ENCODE measurements around the gene ZEB1. TPM values are rescaled to one million over a fixed set of nuclear protein-coding genes. Genes with fewer than 3 reads are reported as not detected.
"Not testable (repeated sequence)": the region's sequence is repeated elsewhere in the genome, so short reads cannot be mapped to it uniquely, and the experiment has no call there.

ZEB1 gene
- polyA plus RNA-seq, 4 donors: 26.2 to 32.5 (median 28.5) TPM

DNA sequence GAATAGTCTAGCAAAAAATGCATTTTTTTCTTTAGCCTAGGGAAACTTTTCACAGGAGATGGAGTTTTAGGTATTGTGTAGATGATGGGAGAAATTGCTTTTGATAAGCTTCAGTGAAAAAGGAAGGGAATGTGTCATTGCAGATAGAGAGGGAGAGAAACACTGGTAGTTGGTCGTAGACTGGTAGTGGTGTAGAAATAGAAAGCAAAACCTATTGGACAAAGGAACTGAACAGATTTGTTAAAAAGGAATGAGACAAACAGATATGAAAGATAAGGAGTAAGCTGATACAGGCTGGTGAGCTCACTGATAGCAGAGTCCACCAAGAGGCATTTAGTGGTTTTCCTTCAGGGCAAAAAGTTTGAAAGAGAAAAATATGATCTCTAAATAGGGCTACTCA, 94.3 kb downstream of the ZEB1 start:
- no peak for DNase-seq (ENCODE audit: low read depth in 4 of 4, low spot score in 2 of 4)

DNA sequence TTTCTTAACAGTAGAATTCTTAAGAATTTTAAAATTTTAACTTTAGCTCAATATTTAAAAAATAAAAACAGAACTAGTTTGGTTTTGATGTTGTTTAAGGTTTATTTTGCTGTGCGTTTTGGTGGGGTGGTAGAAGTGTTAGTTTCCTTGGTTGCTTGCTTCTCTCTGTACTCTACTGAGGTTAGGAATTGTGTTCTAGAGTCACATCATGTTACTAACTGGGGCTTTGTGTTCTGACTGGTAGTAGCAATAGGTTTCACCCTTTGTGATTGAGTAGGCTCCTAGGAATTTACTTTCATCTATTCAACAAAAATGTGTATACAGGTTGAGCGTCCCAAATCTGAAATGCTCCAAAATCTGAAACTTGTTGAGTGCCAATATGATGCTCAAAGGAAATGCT, 99.5 kb downstream of the ZEB1 start:
- DNase-seq (ENCODE audit: low read depth in 4 of 4, low spot score in 2 of 4): no peak

DNA sequence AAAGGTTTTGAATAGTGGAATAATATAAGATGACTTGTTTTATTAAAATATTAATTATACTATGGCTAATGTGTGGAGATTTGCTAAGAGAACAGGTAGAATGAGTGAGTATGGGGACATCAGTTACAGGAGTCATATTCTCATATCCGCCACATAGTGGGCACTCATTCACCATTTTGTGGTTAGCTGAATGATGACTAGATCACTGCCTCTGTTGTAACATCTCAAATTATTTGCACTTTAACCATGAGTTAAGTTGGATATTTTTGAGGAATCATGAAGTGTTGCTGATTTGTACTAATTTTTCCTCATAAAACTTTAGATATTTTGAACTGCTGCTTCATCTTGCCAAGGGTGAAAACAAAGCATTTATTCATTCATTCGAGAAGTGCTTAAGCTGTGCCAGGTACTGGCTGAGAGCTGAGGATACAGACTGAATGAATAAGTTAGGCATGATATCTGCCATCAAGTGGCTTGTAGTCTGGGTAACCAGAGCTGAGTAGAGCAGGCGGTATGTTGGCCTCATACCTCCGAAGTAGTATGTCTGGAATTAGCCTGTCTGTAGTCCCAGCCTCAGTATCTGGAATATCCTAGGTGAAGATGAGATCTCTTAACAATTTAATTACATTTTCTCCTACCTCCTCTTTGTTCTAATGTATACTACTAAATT, 100.5 kb downstream of the ZEB1 start:
- DNase-seq (ENCODE audit: low read depth in 4 of 4, low spot score in 2 of 4): no peak

DNA sequence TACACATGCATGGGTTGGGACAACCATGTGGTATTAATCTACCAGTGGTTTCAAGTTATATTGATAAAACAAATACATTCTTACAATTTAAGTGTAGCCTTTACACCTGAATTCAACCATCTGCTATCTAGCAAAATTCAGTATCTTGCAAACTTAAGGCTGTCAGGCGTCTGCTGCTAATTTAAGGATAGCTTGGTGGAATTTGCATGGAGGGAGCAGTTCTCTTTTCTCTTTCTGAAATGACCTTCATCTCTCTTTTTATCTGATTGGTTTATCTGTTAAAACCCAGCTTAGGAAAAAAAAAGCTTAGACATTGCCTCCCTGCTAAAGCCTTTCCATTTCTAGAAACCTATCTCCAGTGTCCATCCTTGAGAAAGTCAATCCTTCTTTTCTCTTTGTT, 102.3 kb downstream of the ZEB1 start:
- DNase-seq (ENCODE audit: low read depth in 4 of 4, low spot score in 2 of 4): no peak

DNA sequence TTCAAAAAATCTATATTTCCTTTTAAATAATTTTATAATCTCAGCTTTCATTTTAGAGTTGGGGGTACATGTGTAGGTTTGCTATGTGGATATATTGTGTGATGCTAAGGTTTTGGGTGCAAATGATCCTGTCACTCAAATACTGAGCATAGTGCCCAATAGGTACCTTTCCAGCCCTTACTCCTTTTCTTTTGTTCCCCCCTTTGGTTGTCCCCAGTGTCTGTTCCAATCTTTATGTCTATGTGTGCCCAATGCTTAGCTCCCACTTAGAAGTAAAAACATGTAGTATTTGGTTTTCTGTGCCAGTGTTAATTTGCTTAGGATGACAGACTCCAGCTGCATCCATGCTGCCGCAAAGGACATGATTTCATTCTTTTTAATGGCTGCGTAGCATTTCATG, 103.6 kb downstream of the ZEB1 start:
- DNase-seq (ENCODE audit: low read depth in 4 of 4, low spot score in 2 of 4): no peak

DNA sequence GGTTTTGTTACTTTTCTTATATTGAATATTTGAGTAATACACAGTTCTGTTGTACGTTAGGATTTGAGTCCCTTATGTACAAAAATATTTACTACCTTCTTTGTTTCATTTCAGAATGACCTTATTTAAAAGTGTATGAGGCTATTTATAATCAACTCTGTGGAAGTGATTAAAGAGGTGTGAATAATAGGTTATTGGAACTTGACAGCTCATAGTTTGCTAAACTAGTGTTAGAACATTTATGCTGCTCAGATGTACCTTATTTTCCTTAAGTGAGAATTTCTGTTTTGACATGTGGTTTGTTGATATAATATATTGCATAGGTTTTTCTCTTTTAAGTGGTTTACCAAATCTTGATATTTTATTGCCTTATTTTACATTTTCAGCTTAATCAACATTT, 105.5 kb downstream of the ZEB1 start:
- DNase-seq (ENCODE audit: low read depth in 4 of 4, low spot score in 2 of 4): no peak

DNA sequence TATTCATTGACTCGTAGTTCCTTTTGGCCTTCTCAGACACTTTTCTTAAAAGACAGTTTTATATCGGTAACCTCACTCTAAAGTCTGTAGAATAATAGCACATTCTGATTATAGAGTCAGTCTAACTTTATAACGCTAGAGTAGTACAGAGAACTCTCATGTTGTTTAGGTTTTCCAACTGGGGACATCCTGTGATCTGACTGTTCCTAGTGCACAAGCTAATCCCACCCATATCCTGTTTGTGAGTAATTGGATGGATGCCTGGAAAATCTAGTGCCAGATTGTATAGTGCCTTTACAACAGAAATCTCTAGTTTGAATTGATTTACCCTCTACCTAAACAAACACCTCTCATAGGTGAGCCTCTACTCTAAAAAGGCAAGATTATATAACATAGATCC, 107.4 kb downstream of the ZEB1 start:
- no peak for DNase-seq (ENCODE audit: low read depth in 4 of 4, low spot score in 2 of 4)

DNA sequence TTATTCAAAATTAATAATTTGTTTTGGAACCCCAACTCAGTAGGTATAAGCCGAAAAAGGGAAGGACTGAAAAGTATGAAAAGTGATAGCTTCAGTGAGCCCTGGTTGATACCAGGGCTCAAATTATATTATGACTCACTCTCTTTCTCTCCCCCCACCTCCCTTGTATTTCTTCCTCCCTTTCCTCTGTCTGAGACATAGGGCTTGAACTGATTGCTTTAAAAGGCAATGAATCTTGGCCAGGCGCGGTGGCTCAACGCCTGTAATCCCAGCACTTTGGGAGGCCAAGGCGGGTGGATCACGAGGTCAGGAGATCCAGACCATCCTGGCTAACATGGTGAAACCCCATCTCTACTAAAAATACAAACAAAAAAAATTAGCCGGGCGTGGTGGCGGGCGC, 108.3 kb downstream of the ZEB1 start:
- DNase-seq (ENCODE audit: low read depth in 4 of 4, low spot score in 2 of 4): not testable (repeated sequence)

DNA sequence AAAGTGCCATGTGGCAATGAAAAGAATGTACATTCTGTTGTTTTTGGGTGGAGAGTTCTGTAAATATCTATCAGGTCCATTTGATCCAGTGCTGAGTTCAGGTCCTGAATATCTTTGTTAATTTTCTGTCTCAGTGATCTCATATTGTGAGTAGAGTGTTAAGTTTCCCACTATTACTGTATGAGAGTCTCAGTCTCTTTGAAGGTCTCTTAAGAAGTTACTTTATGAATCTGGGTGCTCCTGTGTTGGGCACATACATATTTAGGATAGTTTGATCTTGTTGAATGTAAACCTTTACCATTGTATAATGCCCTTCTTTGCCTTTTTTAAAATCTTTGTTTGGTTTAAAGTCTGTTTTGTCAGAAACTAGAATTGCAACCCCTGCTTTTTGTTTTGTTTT, 109.5 kb downstream of the ZEB1 start:
- DNase-seq (ENCODE audit: low read depth in 4 of 4, low spot score in 2 of 4): not testable (repeated sequence)

DNA sequence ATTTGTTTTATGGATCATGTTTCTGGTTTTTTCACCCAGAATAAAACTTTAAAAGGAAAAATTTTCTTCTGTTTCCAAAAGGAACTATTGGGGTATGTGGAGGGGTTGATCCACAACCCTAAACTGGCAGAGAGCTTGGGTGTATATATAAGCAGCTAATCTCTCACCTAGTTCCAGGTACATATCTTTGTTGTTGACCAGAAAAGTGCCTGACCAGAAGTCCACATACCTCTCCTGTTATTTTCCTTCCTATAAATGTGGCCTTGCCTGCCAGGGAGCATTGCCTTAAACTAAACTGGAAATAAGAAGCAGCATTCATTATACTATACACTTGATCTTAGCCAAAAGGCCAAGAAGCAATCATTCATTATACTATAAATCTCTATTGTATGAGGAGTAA, 112.0 kb downstream of the ZEB1 start:
- DNase-seq (ENCODE audit: low read depth in 4 of 4, low spot score in 2 of 4): no peak

DNA sequence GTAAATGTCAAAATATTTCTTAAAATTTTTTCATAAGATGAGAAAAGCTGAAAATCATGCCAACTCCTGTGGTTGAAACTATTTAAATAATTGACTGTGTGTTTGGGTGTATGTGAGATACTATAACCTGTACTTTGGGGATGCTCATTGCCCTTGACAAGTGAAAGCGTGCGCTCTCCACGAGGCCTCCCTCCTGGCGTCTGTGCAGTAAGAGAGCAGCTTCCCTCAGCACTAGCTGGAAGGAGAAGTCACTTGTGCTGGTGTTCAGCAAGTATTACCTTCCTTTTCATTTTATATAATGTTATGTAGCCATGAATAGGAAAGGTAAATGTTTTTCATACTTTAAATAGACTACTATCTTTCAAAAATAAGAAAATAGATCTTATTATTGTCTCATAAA, 118.9 kb downstream of the ZEB1 start:
- no peak for DNase-seq (ENCODE audit: low read depth in 4 of 4, low spot score in 2 of 4)

DNA sequence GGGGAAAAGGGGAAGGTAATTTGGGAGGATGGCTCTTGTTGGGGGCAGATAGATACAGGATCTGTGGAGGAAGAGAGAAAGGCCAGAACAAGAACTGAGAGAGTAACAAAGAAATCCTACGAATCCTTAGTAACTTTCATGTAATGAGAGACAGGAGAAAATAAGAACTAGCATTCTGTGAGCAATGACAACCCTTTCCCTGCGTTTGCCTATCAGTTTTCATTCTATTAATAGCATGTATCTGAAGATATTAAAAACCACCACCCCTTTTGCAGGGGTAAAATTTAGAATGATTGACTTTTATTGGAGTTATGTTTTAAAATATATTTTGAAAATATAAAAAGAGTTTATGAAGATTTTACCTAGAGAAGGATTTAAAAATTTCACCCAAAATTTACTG, 132.8 kb downstream of the ZEB1 start:
- DNase-seq (ENCODE audit: low read depth in 4 of 4, low spot score in 2 of 4): no peak

DNA sequence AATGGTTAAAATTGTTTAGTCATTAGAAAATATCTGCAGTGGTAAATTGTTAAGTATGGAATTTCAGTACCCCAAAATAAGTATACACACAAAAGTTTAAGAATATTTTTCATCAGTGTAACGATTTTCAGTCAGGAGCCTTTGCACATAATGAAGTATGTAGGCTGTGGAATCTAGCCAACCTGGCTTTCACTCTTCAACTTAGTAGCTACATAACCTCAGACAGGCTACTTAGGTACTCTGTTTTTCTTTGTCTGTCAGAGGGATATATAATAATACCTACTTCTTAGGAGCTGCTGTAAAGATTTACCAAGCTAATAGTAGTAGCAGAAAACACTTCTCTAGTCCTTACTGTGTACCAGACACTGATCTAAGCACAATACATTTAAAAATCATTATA, 137.5 kb downstream of the ZEB1 start:
- no peak for DNase-seq (ENCODE audit: low read depth in 4 of 4, low spot score in 2 of 4)

DNA sequence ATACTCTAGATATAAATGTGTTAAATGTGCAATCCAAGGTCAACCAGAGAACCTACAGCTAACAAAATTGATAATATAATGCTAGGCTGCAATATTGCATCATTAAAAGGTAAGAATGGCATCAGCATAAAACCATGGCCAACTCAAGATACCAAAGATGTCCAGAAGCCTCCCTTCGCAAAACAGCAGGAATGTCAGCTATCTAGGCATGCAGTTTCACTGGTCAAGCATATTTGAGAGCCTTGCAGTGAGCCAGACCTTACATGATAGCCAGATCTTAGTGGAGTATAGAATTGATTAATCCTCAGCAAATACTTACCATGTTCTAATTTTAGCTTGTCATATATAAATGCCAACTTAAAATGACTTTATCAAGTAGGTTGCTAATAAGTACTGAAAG, 138.8 kb downstream of the ZEB1 start:
- DNase-seq (ENCODE audit: low read depth in 4 of 4, low spot score in 2 of 4): no peak

DNA sequence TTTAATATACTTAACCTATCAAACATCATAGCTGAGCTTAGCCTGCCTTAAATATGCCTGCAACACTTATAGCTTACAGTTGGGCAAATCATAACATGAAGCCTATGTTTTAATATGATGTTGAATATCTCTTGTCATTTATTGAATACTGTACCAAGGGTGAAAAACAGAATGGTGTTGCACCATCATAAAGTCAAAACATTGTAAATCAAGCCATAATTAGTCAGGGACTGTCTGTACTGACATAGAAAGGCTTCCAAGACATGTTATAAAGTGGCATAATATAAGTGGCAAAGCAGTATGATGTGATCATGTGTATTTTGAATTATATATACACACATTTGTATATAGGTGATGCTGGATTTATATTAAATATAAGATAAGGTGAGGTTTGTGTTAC, 140.0 kb downstream of the ZEB1 start:
- DNase-seq (ENCODE audit: low read depth in 4 of 4, low spot score in 2 of 4): no peak

DNA sequence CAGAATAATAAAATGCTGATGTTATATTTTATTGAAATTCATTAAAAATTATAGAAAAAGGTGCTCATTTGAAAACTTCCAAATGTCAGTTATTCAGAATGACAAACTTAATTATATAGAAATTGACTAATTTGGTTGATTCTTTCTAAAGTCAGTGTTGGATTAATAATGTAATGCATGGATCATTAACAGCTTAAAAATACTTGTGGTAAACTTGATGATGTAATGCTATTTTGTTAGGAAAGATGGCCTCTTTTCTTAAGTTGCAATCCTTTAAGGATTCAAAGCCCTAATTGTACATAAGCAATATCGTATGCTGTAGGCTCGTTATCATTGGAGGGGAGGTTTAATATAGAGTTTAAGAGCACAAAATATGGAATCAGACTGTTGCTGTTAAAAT, 141.2 kb downstream of the ZEB1 start:
- DNase-seq (ENCODE audit: low read depth in 4 of 4, low spot score in 2 of 4): no peak

DNA sequence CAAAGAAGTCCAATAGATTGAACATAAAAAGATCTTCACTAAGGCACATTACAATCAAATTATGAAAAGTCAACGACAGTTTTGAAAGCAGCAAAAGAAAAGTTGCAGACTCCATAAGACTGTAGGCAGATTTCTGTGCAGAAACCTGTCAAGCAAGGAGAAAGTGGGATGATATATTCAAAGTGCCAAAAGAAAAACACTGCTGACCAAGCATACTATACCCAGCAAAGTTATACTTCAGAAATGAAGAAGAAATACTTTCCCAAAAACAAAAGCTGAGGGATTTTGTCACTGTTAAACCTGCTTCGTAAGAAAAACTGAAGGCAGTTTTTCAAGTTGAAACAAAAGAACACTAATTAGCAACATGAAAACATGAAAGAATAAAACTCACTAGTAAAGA, 145.5 kb downstream of the ZEB1 start:
- DNase-seq (ENCODE audit: low read depth in 4 of 4, low spot score in 2 of 4): no peak

DNA sequence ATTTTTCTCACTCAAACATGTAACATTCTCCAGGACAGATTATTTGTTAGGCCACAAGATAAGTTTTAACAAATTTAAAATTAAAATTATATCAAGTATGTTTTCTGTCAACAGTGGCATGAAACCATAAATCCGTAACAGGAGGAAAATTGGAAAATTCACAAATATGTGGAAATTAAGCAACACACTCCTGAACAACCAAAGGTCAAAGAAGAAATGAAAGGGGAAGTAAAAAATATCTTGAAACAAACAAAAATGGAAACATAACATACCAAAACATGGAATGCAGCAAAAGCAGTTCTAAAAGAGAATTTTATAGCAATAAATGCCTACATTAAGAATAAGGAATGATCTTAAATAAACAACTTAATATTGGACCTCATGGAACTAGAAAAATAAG, 147.3 kb downstream of the ZEB1 start:
- DNase-seq (ENCODE audit: low read depth in 4 of 4, low spot score in 2 of 4): no peak

DNA sequence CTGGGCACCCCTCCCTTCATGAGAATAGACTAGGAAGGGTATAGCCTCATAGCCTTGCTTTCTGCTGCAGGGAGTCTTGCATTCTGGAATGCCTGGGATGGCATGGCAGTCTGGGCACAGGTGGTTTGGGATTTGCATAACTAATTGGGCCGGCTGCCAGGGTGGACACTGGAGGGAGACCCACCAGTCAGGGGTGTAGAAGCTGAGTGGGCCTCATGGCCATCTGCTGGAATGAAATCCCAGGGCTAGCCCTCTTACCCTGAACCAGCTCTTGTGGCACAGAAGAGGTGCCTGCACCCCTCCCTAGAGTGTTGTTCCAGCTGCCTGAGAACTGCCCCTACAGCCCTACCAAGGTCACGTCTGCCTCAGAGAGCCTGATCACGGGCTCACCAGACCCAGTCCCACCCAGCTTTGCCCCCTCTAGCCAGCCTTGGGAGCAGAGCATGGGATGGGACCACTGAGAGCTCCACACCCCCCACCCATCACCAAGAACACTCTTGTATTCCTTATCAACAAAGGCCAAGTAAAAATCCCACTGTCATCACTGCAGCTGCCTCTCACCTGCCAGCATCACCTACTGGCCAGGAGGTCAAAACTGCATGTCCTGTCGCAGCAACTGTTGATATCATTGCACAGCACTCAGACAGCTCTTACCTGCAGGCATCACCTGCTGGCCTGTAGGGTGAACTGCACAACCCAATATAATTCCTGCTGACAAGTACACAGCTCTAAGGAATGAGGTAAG, 148.9 kb downstream of the ZEB1 start:
- no peak for DNase-seq (ENCODE audit: low read depth in 4 of 4, low spot score in 2 of 4)

DNA sequence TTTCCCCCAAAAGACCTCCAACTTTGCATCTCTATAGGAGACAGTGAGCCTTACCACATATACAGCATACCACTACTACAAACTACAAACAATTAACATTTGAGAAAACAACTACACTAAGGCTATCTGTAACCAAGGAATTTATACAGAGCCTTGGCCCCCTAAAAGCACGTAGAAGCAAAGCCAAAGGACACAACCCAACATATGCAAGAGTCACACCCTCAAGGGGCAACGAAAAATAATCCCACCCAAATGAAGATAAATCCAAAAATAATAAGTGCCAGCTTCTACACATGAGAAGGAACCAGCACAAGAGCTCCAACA, 149.5 kb downstream of the ZEB1 start:
- no peak for DNase-seq (ENCODE audit: low read depth in 4 of 4, low spot score in 2 of 4)

DNA sequence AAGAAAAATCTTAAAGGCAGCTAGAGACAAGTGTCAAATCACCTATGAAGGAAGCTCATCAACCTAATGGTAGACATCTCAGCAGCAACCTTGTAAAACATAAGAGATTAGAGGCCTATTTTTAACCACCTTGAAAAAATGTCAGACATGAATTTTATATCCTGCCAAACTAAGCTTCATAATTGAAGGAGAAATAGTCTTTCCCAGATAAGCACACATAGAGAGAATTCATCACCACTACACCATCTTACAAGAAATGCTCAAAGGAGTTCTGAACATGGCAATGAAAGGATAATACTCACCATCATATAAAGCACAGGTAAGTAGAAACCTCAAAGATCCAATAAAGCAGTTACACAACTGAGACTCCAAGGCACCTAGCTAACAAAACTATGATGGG, 156.5 kb downstream of the ZEB1 start:
- no peak for DNase-seq (ENCODE audit: low read depth in 4 of 4, low spot score in 2 of 4)

DNA sequence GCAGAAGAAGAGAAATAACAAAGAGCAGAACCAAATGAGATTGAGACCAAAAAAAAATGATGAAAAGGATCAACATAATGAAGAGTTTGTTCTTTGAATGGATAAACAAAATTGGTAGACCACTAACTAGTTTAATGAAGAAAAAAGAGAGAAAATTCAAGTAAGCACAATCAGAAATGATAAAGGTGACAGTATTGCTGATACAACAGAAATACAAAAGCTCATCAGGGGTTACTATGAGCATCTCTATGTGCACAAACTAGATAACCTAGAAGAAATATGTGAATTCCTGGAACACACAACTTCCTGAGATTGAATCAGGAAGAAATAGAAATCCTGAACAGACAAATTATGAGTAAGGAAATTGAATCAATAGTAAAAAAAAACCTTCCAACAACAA, 157.1 kb downstream of the ZEB1 start:
- no peak for DNase-seq (ENCODE audit: low read depth in 4 of 4, low spot score in 2 of 4)

DNA sequence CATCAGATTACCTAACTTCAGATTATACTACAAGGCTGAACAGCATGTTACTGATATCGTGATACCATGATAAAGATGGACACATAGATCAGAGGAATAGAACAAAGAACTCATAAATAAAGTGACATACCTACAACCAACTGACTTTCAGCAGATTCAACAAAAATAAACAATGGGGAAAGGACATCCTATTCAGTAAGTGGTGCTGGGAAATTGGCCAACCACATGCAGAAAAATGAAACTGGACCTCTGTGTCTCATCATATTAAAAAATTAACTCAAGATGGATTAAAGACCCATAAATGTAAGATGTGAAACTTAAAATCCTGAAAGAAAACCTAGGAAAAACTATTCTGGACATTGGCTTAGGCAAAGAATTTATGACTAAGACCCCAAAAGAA, 158.6 kb downstream of the ZEB1 start:
- no peak for DNase-seq (ENCODE audit: low read depth in 4 of 4, low spot score in 2 of 4)
